ENCODE measurements around the gene PLCL2.

DNA sequence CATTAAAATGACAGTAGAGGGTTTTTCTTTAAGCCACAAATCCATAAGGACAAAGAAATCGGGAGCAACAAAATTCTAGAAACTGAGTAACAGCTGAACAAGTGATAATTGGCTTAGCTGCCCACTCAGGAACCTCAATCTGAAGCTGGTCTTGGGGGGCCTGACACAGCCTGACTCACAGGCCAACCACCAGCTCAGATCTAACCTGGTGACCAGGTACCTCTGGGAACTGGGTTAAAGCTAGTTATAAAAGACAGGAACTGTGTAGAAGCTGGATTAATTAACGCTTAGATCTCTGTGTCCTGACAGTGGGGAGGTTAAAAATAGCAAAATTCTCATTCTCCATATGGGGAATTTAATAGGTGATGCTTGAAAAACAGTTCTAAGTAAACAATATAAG lies 161.9 kb downstream of the PLCL2 start:
- TF ChIP-seq SP1 (IDR thresholded peaks at IDR 0.05; ENCODE audit: low read depth, low read length) = no peak
- no peak for TF ChIP-seq NBN (IDR thresholded peaks at IDR 0.05)
- TF ChIP-seq, protein P1, sequence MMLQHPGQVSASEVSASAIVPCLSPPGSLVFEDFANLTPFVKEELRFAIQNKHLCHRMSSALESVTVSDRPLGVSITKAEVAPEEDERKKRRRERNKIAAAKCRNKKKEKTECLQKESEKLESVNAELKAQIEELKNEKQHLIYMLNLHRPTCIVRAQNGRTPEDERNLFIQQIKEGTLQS (IDR thresholded peaks at IDR 0.05; ENCODE audit: borderline replicate concordance, extremely low read depth, low read depth, low read length) = no peak
- TF ChIP-seq, protein P2, sequence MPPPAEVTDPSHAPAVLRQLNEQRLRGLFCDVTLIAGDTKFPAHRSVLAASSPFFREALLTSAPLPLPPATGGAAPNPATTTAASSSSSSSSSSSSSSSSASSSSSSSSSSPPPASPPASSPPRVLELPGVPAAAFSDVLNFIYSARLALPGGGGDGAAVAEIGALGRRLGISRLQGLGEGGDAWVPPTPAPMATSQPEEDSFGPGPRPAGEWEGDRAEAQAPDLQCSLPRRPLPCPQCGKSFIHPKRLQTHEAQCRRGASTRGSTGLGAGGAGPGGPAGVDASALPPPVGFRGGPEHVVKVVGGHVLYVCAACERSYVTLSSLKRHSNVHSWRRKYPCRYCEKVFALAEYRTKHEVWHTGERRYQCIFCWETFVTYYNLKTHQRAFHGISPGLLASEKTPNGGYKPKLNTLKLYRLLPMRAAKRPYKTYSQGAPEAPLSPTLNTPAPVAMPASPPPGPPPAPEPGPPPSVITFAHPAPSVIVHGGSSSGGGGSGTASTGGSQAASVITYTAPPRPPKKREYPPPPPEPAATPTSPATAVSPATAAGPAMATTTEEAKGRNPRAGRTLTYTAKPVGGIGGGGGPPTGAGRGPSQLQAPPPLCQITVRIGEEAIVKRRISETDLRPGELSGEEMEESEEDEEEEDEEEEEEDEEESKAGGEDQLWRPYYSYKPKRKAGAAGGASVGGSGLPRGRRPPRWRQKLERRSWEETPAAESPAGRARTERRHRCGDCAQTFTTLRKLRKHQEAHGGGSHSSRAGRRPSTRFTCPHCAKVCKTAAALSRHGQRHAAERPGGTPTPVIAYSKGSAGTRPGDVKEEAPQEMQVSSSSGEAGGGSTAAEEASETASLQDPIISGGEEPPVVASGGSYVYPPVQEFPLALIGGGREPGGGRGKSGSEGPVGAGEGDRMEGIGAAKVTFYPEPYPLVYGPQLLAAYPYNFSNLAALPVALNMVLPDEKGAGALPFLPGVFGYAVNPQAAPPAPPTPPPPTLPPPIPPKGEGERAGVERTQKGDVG (CRISPR knock-in tag; IDR thresholded peaks at IDR 0.05) = no peak
- no peak for TF ChIP-seq ZSCAN29 (IDR thresholded peaks at IDR 0.05)
- TF ChIP-seq RELA (IDR thresholded peaks at IDR 0.05; ENCODE audit: borderline replicate concordance, partially characterized antibody) = no peak
- no peak for TF ChIP-seq ZNF24 (IDR thresholded peaks at IDR 0.05)

All from GM12878 (cell line).